ENCODE measurements around the gene CDK3.
"Not testable (repeated sequence)": the region's sequence is repeated elsewhere in the genome, so short reads cannot be mapped to it uniquely, and the experiment has no call there.

Gene CDK3

GRCh38 chr17:76044475-76045007 is 43.9 kb downstream of the CDK3 start:
- not testable (repeated sequence) for DNase-seq

DNA sequence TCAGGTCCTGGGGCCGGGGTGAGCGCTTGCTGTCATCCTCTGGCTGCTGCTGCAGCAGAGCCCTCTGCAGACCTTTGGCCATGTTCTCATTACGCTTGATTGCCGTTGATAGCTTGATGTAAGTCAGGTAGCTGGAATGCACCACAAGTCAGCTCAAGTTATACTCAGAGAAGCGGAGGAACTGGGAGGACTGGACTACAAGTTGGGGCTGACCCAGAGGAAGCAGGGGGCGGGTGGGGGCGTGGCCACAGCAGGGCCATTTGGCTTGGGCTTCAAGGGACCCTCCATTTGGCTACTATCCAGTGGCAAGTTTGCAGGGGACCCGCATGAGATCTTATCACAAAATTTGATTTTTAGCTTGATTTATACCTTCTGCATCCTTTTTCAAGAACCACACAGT is 45.4 kb downstream of the CDK3 start:
- DNase-seq: no peak

DNA sequence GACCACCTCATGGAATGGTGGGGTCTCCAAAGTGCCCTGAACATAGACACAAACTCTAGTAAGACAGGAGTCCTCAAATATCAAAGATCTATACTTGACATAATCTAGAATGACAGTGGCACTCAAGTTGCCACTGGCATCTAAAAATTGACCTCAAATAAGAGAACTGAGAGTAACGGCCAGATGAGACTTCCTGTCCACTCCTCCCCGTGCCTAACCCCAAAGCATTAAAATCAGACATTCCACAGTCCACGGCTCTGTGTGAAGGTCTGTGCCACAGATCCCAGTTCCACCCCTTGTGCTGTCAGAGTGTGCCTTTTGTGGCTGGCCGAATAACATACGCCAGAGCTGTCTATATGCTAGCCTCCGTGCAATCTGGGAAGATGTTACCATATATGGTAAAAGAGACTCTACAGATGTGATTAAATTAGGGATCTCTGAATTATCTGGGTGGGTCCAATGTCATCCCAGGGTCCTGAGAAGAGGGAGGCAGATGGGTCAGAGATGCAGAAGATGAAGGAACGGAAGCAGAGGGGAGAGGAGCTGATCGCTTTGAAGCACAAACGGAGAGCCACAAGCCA is 47.5 kb downstream of the CDK3 start:
- no peak for DNase-seq

DNA sequence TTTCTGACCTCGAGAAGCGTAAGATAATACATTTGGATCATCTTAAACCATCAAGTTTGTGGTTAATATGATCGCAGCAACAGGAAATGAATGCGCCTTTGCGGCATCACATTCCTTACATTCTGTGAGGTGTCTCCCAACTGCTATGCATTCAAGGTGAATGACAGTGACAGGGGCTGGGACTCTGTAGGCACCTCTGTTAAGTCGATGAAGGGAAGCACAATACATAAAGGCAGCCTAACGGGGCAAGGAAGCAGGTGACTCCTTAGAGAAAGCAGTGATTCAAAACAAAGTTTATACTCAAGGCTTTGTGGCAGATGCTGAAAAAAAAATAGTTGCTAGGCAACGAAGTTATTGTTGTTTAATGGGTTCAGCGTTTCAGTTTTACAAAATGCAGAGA is 48.1 kb downstream of the CDK3 start:
- DNase-seq: no peak

- DNase-seq: no peak
These were observed 48.6 kb downstream of the CDK3 start for GRCh38 chr17:76049239-76049638.

- DNase-seq: no peak
These were observed 49.3 kb downstream of the CDK3 start for GRCh38 chr17:76049836-76050537.

- no peak for DNase-seq
These were observed 50.1 kb downstream of the CDK3 start for GRCh38 chr17:76050538-76051467.

DNA sequence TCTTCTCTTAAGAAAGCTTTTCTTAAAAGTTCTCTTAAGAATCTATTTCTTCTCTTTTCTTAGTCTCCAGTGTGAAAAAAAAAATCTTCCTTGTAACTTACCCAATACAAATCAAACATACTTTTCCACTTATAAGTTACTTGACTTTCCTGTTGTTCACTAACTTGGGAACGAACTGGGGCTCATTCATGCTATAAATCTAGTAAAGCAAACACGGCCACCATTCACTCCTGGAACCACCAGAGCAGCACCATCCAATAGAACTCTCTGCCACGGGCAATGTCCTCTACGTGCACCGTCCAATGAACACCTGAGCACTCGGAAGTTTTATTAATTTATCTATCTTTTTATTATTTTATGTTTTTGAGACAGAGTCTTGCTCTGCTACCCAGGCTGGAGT is 50.9 kb downstream of the CDK3 start:
- DNase-seq: no peak

GRCh38 chr17:76053246-76054111 is 52.8 kb downstream of the CDK3 start:
- DNase-seq: no peak

DNA sequence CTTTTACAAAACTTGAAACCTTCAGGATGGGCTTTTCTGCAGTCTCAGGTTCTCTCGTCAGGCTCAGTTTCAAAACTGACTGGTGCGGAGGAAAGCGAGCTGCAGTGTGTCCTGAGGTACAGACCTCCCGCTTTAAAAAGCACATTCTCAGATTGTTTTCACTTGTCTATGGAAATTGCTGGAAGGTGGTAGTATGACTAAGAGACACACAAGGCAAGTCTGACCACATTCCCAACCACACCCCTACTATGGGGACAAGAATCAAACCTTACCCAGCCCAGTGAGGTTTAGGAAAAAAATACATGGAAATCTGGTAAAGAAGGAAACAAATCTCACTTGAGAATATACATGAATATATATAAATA is 53.4 kb downstream of the CDK3 start:
- no peak for DNase-seq

Data from NCI-H1092 treated with DMSO at 0.1 percent for 48 hours (cell line).